Testis (tissue), 2 donors: Measurements from ENCODE around the gene DNAJC10.

Experiments
- POLR2A ChIP-seq: fragments of 450-650 bp; IDR thresholded peaks from one replicate; pipeline ENCODE4 v1.6.1; 2017; ENCODE audit warnings: antibody characterized with exemption, mild to moderate bottlenecking, moderate library complexity
- TF ChIP-seq, protein P1 (sequence below), 3 experiments: fragments of 450-650 bp in 2 of 3; fragments of 200-600 bp in 1 of 3; sonication (generic) in 1 of 3; IDR thresholded peaks; one replicate each; pipeline ENCODE4 v1.5.1; 2016 to 2019; ENCODE audit warnings: antibody characterized with exemption in 3 of 3, mild to moderate bottlenecking in 2 of 3, moderate library complexity in 1 of 3

DNA sequence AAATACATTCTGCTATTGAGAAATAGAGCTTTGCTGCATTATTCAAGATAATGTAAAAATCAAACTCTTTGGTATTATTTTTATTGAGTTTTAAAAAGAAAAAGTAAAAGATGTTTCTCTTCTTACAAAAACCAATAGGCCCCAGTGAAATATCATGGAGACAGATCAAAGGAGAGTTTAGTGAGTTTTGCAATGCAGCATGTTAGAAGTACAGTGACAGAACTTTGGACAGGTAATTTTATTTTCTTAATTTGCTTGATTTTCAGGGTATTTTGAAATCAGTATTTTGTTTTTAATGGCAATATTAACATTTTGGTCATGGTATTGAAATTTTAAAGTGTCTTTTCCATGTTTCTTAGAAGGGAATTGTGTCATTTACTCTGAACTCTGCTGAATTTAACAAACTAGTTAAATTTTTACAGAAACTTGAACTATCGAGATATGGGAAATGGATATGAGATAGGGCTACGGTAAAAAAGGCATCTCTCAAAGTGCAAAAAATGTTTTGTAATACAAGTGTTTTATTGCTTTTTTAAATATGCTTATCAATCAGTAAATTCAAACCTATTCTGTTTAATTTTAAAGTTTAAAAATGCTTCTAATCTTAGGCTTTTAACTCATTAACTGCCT lies 13.8 kb downstream of the DNAJC10 start:
- TF ChIP-seq, protein P1, sequence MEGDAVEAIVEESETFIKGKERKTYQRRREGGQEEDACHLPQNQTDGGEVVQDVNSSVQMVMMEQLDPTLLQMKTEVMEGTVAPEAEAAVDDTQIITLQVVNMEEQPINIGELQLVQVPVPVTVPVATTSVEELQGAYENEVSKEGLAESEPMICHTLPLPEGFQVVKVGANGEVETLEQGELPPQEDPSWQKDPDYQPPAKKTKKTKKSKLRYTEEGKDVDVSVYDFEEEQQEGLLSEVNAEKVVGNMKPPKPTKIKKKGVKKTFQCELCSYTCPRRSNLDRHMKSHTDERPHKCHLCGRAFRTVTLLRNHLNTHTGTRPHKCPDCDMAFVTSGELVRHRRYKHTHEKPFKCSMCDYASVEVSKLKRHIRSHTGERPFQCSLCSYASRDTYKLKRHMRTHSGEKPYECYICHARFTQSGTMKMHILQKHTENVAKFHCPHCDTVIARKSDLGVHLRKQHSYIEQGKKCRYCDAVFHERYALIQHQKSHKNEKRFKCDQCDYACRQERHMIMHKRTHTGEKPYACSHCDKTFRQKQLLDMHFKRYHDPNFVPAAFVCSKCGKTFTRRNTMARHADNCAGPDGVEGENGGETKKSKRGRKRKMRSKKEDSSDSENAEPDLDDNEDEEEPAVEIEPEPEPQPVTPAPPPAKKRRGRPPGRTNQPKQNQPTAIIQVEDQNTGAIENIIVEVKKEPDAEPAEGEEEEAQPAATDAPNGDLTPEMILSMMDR (IDR thresholded peaks at IDR 0.05), result no peak
- TF ChIP-seq POLR2A, result no peak
